Calu3 (cell line): ENCODE measurements around the gene TBC1D22B. TPM values are rescaled to one million over a fixed set of nuclear protein-coding genes. Genes with fewer than 3 reads are reported as not detected.

ENCODE experiments used
- BruUV-seq: library from RNA; stranded (reverse); fragments of 400-500 nt; replicated peaks from 2 replicates; lab custom pipeline; 2021; lab: Mats Ljungman, UMichigan
- CTCF ChIA-PET: fragments of 300-600 bp; sonication (Branson Sonifier 250); formaldehyde crosslinking; loops from one replicate; lab custom pipeline; 2022; ENCODE audit warnings: antibody characterized with exemption; lab: Charles Lee
- DNase-seq: peaks from one replicate; pipeline ENCODE4 v3.0.0; 2022
- H3K27ac Mint-ChIP-seq: one replicate; pipeline ENCODE4 v1.8.0; 2022; ENCODE audit warnings: mixed read lengths; ENCODE audit not compliant: unreplicated experiment
- H3K27me3 Mint-ChIP-seq: one replicate; pipeline ENCODE4 v1.8.0; 2022; ENCODE audit warnings: mixed read lengths; ENCODE audit not compliant: unreplicated experiment
- H3K36me3 Mint-ChIP-seq: one replicate; pipeline ENCODE4 v1.8.0; 2022; ENCODE audit warnings: mild to moderate bottlenecking, moderate library complexity, mixed read lengths; ENCODE audit not compliant: insufficient read depth, unreplicated experiment
- H3K4me1 Mint-ChIP-seq: one replicate; pipeline ENCODE4 v1.8.0; 2022; ENCODE audit warnings: mild to moderate bottlenecking, low read depth, mixed read lengths; ENCODE audit not compliant: unreplicated experiment
- H3K4me3 Mint-ChIP-seq: one replicate; pipeline ENCODE4 v1.8.0; 2022; ENCODE audit warnings: mild to moderate bottlenecking, low read depth, moderate library complexity, mixed read lengths; ENCODE audit not compliant: unreplicated experiment
- H3K9me3 Mint-ChIP-seq: one replicate; pipeline ENCODE4 v1.8.0; 2022; ENCODE audit warnings: low read depth, mixed read lengths; ENCODE audit not compliant: unreplicated experiment
- CTCF ChIP-seq: fragments of 200-600 bp; IDR thresholded peaks from one replicate; pipeline ENCODE4 v1.8.0; 2022; ENCODE audit warnings: antibody characterized with exemption; ENCODE audit not compliant: unreplicated experiment
- intact Hi-C: fragments of 100-400 bp; cut with micrococcal nuclease; formaldehyde crosslinking; loops from one replicate; pipeline ENCODE4 v1.10.0; 2022; ENCODE audit not compliant: unreplicated experiment
- total RNA-seq: library from RNA; stranded (reverse); gene quantifications from 2 replicates; pipeline ENCODE4 v1.2.3, GENCODE V29; 2022

Gene TBC1D22B
- total RNA-seq, 1 experiment from 2014 or later: 14.6 TPM

- no peak for TF ChIP-seq CTCF
- Mint-ChIP-seq H3K9me3 (no peaks in the 10 kb centered on the region), H3K4me1 (no peaks in the 10 kb centered on the region), H3K36me3 (peaks cover 6% of the 10 kb centered on the region), H3K4me3 (no peak overlapping the region), H3K27ac (no peak overlapping the region), H3K27me3 (peaks cover 2% of the 10 kb centered on the region)
- DNase-seq: no peak
- CTCF ChIA-PET: no interaction called here
- intact Hi-C loops: no loop called here
- BruUV-seq: no TSS peak
These were observed 81.2 kb downstream of the TBC1D22B start for GRCh38 chr6:37338745-37339255.

GRCh38 chr6:37339741-37340638 lies 82.4 kb downstream of the TBC1D22B start:
- no TSS peak for BruUV-seq
- H3K27ac Mint-ChIP-seq: no peak overlapping the region

GRCh38 chr6:37340639-37340943 lies 83.0 kb downstream of the TBC1D22B start:
- intact Hi-C loops: no loop called here
- Mint-ChIP-seq H3K36me3 (no peaks in the 10 kb centered on the region), H3K27me3 (peaks cover 13% of the 10 kb centered on the region), H3K9me3 (no peaks in the 10 kb centered on the region), H3K4me3 (no peak overlapping the region), H3K4me1 (no peaks in the 10 kb centered on the region), H3K27ac (no peak overlapping the region)
- BruUV-seq: no TSS peak
- CTCF ChIA-PET: interaction anchor here (0.5 kb wide), 1 partner anchor 660 kb away, joined by 8 read pairs; no protein-coding TSS in a partner anchor
- no peak for DNase-seq
- TF ChIP-seq CTCF: no peak

More at GRCh38 chr6:37339741-37340638, 82.4 kb downstream of the TBC1D22B start:
- CTCF ChIA-PET: interaction anchor here (0.7 kb wide), 1 partner anchor 419 kb away, joined by 4 read pairs; no protein-coding TSS in a partner anchor
- peaks cover 4% of the 10 kb centered on the region for H3K36me3 Mint-ChIP-seq
- TF ChIP-seq CTCF: no peak
- H3K9me3 Mint-ChIP-seq: no peaks in the 10 kb centered on the region
- H3K4me3 Mint-ChIP-seq: no peak overlapping the region
- intact Hi-C loops: no loop called here
- H3K27me3 Mint-ChIP-seq: peaks cover 13% of the 10 kb centered on the region
- no peak for DNase-seq
- H3K4me1 Mint-ChIP-seq: no peaks in the 10 kb centered on the region

- Mint-ChIP-seq H3K27me3 (peaks cover 13% of the 10 kb centered on the region), H3K27ac (no peak overlapping the region), H3K36me3 (no peaks in the 10 kb centered on the region), H3K9me3 (peaks cover 3% of the 10 kb centered on the region), H3K4me1 (no peaks in the 10 kb centered on the region), H3K4me3 (no peak overlapping the region)
- intact Hi-C loops: no loop called here
- DNase-seq: no peak
- no peak for TF ChIP-seq CTCF
- no TSS peak for BruUV-seq
- CTCF ChIA-PET: interaction anchor here (0.6 kb wide), 1 partner anchor 38 kb away, joined by 4 read pairs; no protein-coding TSS in a partner anchor
These were observed 85.7 kb downstream of the TBC1D22B start for GRCh38 chr6:37343248-37343647.
